ENCODE results near the gene ELL2.
"Not testable (repeated sequence)": the region's sequence is repeated elsewhere in the genome, so short reads cannot be mapped to it uniquely, and the experiment has no call there.

ELL2 gene

GRCh38 chr5:95930141-95930930 lies 31.3 kb downstream of the ELL2 start:
- no peak for DNase-seq (ENCODE audit: low spot score)

DNA sequence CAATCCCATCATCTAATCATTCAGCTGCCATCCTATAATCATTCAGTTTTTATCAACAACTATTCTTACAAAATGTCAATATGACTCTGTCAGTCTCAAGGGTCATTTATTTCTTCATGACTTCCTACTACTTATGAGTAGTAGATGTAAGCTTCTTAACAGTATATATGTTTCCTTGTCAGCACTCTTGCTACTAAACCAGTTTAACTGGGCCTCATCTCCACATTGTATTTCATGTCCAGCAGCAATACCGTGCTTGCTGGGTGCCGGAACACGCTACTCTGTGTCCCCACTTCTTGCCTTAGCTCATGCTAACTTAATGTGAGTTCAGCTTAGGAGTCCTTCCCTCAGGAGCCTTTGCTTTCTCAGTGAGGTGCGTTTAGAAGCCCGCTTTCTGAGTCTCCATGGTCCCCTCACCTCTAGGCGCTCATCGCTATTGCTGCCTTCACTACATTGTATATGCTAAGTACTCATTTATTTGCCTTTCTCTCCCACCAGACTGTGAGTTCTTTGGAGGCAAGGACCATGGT lies 32.9 kb downstream of the ELL2 start:
- no peak for DNase-seq (ENCODE audit: low spot score)

DNA sequence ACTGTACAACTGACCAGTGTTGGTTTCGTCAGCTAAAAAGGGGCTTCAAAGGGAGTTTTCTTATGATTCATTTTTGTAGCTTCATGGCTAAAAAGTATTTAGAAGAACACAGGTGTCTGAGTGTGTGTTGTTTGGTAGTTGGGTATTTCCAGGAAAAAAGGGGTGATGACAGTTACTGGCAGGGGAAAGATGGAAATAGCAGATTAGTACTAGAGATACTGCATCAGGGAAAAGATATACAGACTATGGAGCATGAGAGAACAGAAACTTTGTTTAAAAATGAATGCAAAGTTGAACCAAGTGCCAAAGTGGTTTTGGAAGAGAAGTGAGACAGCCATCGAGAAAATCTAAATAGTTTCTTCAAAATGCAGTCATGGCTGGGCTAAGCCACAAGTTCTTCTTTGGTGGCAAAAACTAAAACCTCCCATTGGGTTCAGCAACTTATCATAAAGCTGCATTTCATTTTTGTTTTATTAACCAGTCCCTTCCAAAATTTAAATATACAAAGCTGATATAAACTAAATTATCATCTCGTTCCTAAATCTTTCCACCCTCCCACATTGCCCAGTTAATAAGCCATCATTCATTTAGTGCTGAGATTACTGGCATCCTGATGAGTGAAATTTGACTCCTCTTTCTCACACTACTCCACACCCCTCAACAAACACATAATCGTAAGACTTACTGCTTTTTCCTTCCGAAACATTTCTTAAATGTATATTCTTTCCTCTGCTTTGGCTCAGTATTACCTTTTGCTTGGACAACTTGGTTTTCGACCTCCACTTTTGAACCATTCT lies 33.5 kb downstream of the ELL2 start:
- DNase-seq (ENCODE audit: low spot score) = no peak

- not testable (repeated sequence) for DNase-seq (ENCODE audit: low spot score)
Observed at GRCh38 chr5:95927300-95927699, 34.4 kb downstream of the ELL2 start.

DNA sequence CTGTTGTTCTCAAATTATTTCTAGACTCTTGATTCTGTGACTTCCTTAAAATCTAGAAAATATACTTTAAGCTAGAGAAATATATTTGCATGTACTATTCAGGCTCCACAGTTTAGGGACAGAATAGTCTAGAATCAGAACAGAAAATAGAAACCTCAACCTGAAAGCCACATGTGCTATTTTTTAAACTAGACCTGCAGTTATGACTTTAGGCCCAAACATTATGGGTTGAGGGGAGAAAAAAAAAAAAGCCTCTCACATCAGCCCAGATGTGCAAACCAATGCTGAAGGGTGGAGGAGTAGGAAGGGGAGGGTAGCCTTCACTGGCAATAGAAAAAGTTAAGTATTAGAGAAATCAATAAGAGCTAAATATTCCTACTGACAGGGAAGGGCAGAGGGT lies 35.7 kb downstream of the ELL2 start:
- DNase-seq (ENCODE audit: low spot score) = no peak

GRCh38 chr5:95925378-95925744 lies 36.3 kb downstream of the ELL2 start:
- no peak for DNase-seq (ENCODE audit: low spot score)

DNA sequence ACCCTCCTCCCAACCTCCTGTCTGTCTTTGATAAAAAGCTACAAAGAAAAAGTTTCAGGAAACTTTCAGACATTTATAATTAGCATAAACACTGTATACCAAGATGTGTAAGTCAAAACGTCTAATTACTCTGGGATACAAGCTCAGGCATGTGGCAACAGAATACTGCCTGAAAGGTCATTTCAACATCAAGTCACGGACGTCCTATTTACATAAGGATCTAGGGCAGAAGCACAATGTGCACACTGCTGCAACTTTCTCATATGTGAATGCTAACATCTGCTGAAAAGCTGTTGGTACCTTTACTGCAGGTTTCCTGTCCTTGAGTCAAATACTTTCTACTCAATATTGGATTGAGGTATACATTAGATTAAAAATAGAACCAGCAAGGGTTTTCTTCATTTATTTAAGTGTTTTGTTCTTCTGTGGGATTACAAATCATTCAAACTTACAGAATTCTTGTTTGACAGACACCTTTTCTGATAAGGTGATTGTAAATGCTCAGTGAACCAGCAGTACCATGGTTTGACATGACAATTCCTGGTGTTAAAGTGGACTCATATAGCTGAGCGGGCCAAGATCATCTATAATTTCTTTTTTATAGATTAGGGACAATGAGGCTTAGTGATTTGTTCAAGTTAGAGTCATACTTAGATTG lies 36.8 kb downstream of the ELL2 start:
- no peak for DNase-seq (ENCODE audit: low spot score)

DNA sequence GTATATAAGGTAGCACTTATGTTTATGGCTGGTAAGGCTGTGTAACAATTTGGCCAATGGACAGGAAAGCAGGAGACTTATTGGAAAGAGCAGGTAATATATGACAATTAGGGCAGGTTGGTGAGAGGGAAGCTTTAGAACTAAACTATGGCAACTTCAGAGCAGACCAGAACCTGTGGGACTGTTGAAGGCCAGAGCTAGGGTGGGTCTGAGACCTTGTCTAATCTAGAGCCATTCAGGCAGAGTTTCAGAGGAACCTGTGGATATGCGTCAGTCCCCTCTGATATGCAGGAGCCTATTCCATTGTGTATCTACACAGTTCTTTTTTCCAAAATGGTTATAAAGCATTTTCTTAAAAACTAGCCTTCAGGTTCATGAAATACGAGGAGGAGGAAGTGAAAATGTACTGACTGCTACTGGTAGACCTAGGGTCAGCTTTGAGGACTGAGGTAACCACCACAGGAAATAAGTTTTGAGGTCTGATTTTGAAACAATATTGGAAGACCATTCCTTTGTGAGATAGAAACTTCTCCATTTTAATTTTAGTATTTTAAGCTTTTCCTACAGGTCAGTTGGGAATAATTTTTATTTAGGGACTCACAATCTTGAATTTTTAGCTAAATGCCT lies 37.6 kb downstream of the ELL2 start:
- no peak for DNase-seq (ENCODE audit: low spot score)

DNA sequence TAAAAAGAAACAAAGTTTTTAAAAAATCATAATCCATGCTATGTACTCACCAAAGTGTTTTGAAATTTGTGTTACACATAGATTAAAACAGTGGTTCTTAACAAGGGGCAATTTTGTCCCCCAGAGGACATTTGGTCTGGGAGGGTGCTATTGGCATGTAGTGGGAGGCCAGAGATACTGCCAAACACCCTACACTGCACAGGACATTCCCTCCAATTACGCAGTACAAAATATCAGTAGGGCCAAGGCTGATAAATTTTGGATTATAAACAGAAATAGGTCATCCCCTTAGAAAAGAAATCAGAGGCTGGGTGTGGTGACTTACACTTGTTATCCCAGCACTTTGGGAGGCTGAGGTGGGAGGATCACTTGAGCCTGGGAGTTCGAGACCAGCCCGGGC lies 38.9 kb downstream of the ELL2 start:
- no peak for DNase-seq (ENCODE audit: low spot score)

- no peak for DNase-seq (ENCODE audit: low spot score)
Observed at GRCh38 chr5:95921501-95921900, 40.1 kb downstream of the ELL2 start.

DNA sequence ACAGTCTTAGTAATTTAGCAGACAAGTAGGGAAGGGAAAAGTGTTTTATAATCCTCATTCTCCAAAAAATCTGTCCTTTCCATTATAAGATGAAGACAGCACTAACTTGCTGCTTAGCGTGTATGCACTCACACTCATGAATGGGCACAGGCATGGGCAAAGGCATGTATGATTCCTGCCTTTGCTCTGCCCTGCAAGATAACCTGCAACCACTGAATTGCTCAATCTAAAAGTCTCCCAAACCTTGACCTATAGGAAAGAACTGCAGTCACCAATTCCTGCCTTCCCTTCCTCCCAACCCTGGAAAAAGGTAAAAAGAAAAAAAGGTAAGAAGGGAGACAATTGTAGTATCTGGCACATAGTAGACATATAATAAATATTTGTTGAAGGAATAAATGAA lies 40.8 kb downstream of the ELL2 start:
- no peak for DNase-seq (ENCODE audit: low spot score)

DNA sequence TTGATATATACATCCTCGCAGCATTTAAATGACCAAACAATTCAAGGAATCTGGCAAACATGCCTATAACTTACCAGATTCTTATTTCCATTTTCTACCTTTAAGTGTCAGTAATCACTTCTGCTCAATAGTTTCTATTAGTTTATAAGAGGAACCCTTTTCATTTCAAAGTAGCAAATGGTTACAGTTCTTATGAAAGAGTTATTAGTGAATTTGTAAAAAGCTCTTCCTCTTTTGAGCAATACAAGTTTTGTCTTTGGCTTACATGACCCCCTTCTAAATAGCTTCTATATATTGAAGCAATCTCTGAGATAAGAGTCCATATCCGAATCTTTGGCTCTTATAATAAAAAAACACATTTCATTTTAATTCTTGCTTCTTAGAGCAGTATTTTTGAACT lies 42.0 kb downstream of the ELL2 start:
- DNase-seq (ENCODE audit: low spot score) = no peak

DNA sequence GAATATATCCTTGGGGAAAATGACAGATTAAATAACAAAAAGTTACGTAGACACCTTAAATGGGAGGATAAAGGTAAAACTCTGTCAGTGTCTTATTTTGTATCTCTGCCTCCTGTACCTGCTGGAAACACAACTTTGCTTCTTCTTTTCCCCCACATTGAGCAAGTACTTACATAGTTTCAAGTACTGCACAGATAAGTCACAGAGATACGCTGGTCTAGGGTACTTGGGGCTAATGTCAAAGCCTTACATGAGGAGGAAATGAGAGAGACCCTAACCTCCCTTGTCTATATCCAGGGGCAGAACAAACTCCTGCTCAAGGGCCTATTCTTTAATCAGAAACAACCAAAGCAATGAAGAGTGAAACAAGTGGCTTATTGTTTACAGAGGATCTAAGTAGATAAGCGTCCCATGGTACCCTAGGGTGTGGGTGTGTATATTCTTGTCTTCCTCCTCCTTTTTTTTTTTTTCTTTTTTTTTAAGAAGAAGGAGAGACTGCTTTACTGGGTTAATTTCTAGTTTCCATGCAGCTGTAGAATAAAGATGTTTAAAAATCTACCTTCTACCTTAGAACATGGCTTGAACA lies 43.1 kb downstream of the ELL2 start:
- no peak for DNase-seq (ENCODE audit: low spot score)

DNA sequence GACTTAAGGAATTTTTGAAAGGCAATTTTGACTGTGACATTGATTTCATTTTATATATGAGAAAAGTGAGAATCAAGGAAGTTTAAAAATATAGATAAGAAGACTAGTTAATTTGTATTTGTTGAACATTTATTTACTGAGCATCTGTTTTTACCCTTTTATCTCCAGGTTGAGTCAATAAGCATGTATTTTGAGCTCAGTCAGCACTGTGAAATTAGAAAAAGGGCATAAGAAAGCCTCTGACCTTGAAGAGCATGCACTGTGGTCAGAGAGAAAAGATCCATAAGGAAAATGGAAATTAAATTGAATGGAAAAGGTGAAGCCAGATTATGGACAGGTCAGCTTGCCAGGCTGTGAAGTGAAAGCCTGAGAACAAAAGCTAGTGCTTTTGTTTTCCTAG lies 44.4 kb downstream of the ELL2 start:
- no peak for DNase-seq (ENCODE audit: low spot score)

- no peak for DNase-seq (ENCODE audit: low spot score)
Observed at GRCh38 chr5:95916687-95917085, 45.0 kb downstream of the ELL2 start.

- DNase-seq (ENCODE audit: low spot score) = no peak
Observed at GRCh38 chr5:95915999-95916686, 45.5 kb downstream of the ELL2 start.

DNA sequence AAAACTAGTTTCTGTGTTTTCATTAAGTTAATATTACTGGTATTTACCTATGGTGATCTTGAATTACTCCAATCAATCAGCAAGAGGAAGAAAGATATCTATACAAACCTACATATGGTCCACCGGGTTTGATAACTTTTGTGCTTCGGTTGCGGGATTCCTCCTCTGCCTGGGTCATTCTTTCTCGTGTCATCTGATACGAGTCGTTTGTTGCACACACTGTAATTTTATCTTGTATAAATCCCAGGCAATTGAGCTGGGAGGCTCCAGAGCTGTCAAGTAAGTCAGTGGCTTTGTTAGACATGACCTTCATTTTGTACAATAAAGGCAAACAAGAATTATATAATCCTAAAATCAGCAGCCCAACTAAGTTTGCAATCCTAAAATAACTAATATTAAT lies 48.0 kb downstream of the ELL2 start:
- no peak for DNase-seq (ENCODE audit: low spot score)

- DNase-seq (ENCODE audit: low spot score) = no peak
Observed at GRCh38 chr5:95912029-95912428, 49.6 kb downstream of the ELL2 start.

GRCh38 chr5:95910521-95910920 lies 51.1 kb downstream of the ELL2 start:
- no peak for DNase-seq (ENCODE audit: low spot score)

DNA sequence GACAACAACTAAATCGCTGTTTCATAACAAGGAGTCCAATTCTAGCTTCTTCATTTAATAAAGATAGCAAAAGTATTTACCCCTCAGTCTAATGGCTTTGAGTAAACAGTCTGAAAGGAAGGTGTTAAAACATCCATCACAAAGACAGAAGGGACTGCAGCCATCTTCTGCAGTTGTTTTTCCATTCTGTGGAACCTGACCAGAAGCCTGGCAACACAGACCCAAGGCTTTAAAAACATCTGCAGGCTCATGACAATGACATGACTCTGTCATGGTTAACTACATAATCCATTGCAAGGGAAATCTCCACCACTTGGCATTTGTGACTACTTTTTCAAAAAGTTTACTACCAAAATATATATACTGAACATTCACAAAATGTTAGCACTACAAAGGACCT lies 51.9 kb downstream of the ELL2 start:
- no peak for DNase-seq (ENCODE audit: low spot score)

- no peak for DNase-seq (ENCODE audit: low spot score)
Observed at GRCh38 chr5:95908799-95909198, 52.9 kb downstream of the ELL2 start.

Data from GM03348 (cell line).